DND-41 (cell line): Measurements from ENCODE around the gene UVRAG.
"Not testable (repeated sequence)": the region's sequence is repeated elsewhere in the genome, so short reads cannot be mapped to it uniquely, and the experiment has no call there.

Experiments
- ATAC-seq: fragments of 200-7000 bp; cut with Tn5 transposase; 3 replicates; pipeline ENCODE4 v1.9.1; 2021; ENCODE audit warnings: low read depth; ENCODE audit not compliant: insufficient read depth
- DNase-seq: peaks from one replicate; pipeline ENCODE4 v3.0.0-alpha.2; 2020
- H2AFZ ChIP-seq: 2 replicates; pipeline ENCODE4 v1.6.0; 2012; ENCODE audit warnings: low read depth, low read length
- H3K27ac ChIP-seq: 2 replicates; pipeline ENCODE4 v1.5.1; 2012; ENCODE audit warnings: low read length, inconsistent platforms
- H3K27me3 ChIP-seq: fragments of 200-600 bp; sonication (generic); 2 replicates; pipeline ENCODE4 v1.6.0; 2012; ENCODE audit warnings: low read length, mild to moderate bottlenecking, inconsistent platforms; ENCODE audit not compliant: insufficient read depth, poor library complexity
- H3K36me3 ChIP-seq: 2 replicates; pipeline ENCODE4 v1.5.1; 2012; ENCODE audit warnings: low read length, inconsistent platforms; ENCODE audit not compliant: insufficient read depth
- H3K4me1 ChIP-seq: 2 replicates; pipeline ENCODE4 v1.5.1; 2012; ENCODE audit warnings: mild to moderate bottlenecking, low read length; ENCODE audit not compliant: insufficient read depth
- H3K4me2 ChIP-seq: 2 replicates; pipeline ENCODE4 v1.6.0; 2012; ENCODE audit warnings: mild to moderate bottlenecking, moderate library complexity, low read length, inconsistent platforms; ENCODE audit not compliant: insufficient read depth
- H3K4me3 ChIP-seq, 2 experiments: fragments of 200-600 bp in 1 of 2; shearing (Covaris generic) in 1 of 2; 2 replicates each; pipeline ENCODE4 v1.5.1; 2012 to 2016; ENCODE audit warnings: inconsistent platforms in 2 of 2, low read length in 2 of 2, mild to moderate bottlenecking in 2 of 2, low read depth in 1 of 2, moderate library complexity in 1 of 2
- H3K79me2 ChIP-seq: 2 replicates; pipeline ENCODE4 v1.6.0; 2012; ENCODE audit warnings: low read length, inconsistent platforms; ENCODE audit not compliant: insufficient read depth
- H3K9ac ChIP-seq: 2 replicates; pipeline ENCODE4 v1.6.0; 2012; ENCODE audit warnings: low read depth, mild to moderate bottlenecking, inconsistent platforms, low read length, moderate library complexity
- H3K9me3 ChIP-seq: 2 replicates; pipeline ENCODE4 v1.5.1; 2012; ENCODE audit warnings: low read length, moderate library complexity, mild to moderate bottlenecking, inconsistent platforms; ENCODE audit not compliant: insufficient read depth, severe bottlenecking
- H4K20me1 ChIP-seq: 2 replicates; pipeline ENCODE4 v1.6.0; 2012; ENCODE audit warnings: low read length; ENCODE audit not compliant: insufficient read depth
- CTCF ChIP-seq: IDR thresholded peaks from 2 replicates; pipeline ENCODE4 v1.5.1; 2012; ENCODE audit warnings: borderline replicate concordance, low read length, moderate library complexity, mild to moderate bottlenecking; ENCODE audit not compliant: poor library complexity, severe bottlenecking; ENCODE audit errors: extremely low read depth
- EZH2 ChIP-seq: IDR thresholded peaks from 3 replicates; pipeline ENCODE4 v1.6.1; 2012; ENCODE audit warnings: borderline replicate concordance, low read depth, mild to moderate bottlenecking, moderate library complexity, low read length, inconsistent platforms; ENCODE audit not compliant: severe bottlenecking

The UVRAG gene

DNA sequence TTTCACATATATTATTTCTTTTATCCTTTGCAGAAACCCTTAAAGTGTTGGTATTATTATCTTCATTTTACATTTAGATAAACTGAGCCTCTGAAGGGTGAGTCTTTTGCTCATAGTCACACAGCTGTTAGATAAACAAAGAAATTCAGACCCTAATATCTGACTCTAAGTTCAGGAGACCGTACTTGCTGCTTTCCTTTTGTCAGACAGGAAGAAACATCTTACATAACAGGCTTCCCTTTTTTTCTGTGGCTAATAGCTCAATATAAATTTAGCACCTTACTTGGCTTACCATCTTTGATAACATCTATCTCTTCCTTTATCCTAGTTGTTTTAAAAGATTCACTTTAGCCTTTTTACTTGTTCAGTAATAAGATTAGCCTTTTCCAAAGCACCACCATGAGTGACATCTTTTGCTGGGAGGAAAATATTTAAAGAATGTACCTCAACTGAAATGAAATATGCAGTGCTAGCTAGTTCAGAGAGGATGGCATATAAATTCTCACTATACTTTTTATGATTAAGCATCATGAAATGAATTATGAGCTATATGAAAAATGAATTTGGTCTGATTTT, 262.7 kb downstream of the UVRAG start:
- H4K20me1 ChIP-seq, result no peaks in the 10 kb centered on the region
- TF ChIP-seq EZH2 (no peak), CTCF (no peak)
- H3K79me2 ChIP-seq, result no peaks in the 10 kb centered on the region
- no peak overlapping the region for H3K4me2 ChIP-seq
- H3K4me3 ChIP-seq, result no peak overlapping the region
- no peaks in the 10 kb centered on the region for H3K36me3 ChIP-seq
- no peak overlapping the region for H3K27ac ChIP-seq
- DNase-seq (no peak), ATAC-seq (no peak)
- H3K4me1 ChIP-seq, result no peaks in the 10 kb centered on the region
- no peaks in the 10 kb centered on the region for H3K27me3 ChIP-seq
- H2AFZ ChIP-seq, result no peak overlapping the region
- H3K9ac ChIP-seq, result no peak overlapping the region
- H3K9me3 ChIP-seq, result no peaks in the 10 kb centered on the region

DNA sequence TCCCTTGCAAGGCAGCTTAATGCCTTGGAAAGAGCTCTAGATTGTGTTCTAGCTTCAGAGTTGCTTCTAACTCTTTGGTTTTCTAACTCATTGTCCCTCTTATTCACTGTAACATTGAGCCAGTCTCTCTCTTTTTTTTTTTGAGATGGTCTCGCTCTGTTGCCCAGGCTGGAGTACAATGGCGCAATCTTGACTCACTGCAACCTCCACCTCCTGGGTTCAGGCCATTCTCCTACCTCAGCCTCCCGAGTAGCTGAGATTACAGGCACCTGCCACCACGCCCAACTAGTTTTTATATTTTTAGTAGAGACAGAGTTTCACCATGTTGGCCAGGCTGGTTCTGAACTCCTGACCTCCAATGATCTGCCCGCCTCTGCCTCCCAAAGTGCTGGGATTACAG, 266.1 kb downstream of the UVRAG start:
- ATAC-seq, H3K4me2 ChIP-seq, H3K4me1 ChIP-seq, H3K36me3 ChIP-seq, H3K27ac ChIP-seq, DNase-seq, H3K9ac ChIP-seq, H3K4me3 ChIP-seq, H3K79me2 ChIP-seq, H3K9me3 ChIP-seq, H2AFZ ChIP-seq, H4K20me1 ChIP-seq, H3K27me3 ChIP-seq: not testable (repeated sequence)

- H3K27me3 ChIP-seq, result no peaks in the 10 kb centered on the region
- no peak for TF ChIP-seq EZH2
- no peak for TF ChIP-seq CTCF
- H4K20me1 ChIP-seq, result no peaks in the 10 kb centered on the region
- H3K4me2 ChIP-seq, result no peak overlapping the region
- H3K4me1 ChIP-seq, result no peaks in the 10 kb centered on the region
- no peaks in the 10 kb centered on the region for H3K9me3 ChIP-seq
- H3K9ac ChIP-seq, result no peak overlapping the region
- ATAC-seq, result no peak
- no peak overlapping the region for H3K4me3 ChIP-seq
- H3K36me3 ChIP-seq, result no peaks in the 10 kb centered on the region
- no peak overlapping the region for H3K27ac ChIP-seq
- DNase-seq, result no peak
- no peak overlapping the region for H2AFZ ChIP-seq
- H3K79me2 ChIP-seq, result no peaks in the 10 kb centered on the region
Measured at GRCh38 chr11:76083563-76084451, 268.8 kb downstream of the UVRAG start.

DNA sequence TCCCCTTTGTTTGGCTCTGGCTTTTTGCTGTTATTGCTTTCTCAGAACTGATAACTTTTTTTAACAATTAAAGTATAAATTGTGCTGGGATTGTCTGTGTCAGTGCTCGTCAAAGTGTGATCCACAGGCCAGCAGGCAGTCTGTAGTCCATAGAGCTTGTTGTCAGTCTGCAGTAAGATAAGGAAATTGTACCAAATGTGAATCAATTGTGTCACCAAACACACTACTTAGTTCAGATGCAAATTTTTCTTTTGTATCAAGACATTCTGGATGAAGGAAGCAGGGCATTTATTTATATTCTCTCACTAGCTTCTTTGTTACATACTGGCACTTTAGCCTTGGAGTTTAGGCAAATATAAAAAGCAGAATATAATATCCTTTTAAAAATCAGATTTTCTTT, 270.3 kb downstream of the UVRAG start:
- Histone ChIP-seq H2AFZ (no peak overlapping the region), H3K4me3 (no peak overlapping the region), H3K9me3 (no peaks in the 10 kb centered on the region), H4K20me1 (no peaks in the 10 kb centered on the region), H3K4me1 (no peaks in the 10 kb centered on the region), H3K9ac (no peak overlapping the region), H3K79me2 (no peaks in the 10 kb centered on the region), H3K27ac (no peak overlapping the region), H3K4me2 (no peak overlapping the region), H3K36me3 (no peaks in the 10 kb centered on the region; the same call in 1 of the 2 replicates), H3K27me3 (no peaks in the 10 kb centered on the region)
- no peak for TF ChIP-seq CTCF
- ATAC-seq (no peak), DNase-seq (no peak)
